ENCODE measurements around the gene BARX2. TPM values are rescaled to one million over a fixed set of nuclear protein-coding genes. Genes with fewer than 3 reads are reported as not detected.

The BARX2 gene
- total RNA-seq, 1 experiment from 2014 or later = 0.12 TPM

- CTCF ChIA-PET = no interaction called here
- no peaks in the 10 kb centered on the region for H3K9me3 ChIP-seq (ENCODE audit: control insufficient read depth in 1 of 2, insufficient read depth in 1 of 2, low read depth in 1 of 2, low read length in 2 of 2)
- no peaks in the 10 kb centered on the region for H4K20me1 ChIP-seq (ENCODE audit: insufficient read depth)
- DNase-seq (ENCODE audit: low read depth, low spot score) (no peak), ATAC-seq (no peak)
- peaks cover 5% of the 10 kb centered on the region; the same call in 1 of the 2 replicates for H3K27me3 ChIP-seq (ENCODE audit: insufficient read depth, low read length)
- no peak overlapping the region for H3K9ac ChIP-seq (ENCODE audit: low read length)
- no peaks in the 10 kb centered on the region for H3K9me2 ChIP-seq (ENCODE audit: insufficient read depth)
- RAD21 ChIA-PET (ENCODE audit: low non-redundant PET in 1 of 2, low total read pairs in 2 of 2, uncharacterized antibody in 2 of 2, unreplicated experiment in 2 of 2) = no interaction called here
- TF ChIP-seq YY1 (IDR thresholded peaks at IDR 0.05; ENCODE audit: extremely low read depth, insufficient replicate concordance, low read depth, low read length) = no peak
- TF ChIP-seq JUND (IDR thresholded peaks at IDR 0.05) = no peak
- no peak for TF ChIP-seq ZNF274 (IDR thresholded peaks at IDR 0.05; ENCODE audit: low read depth, low read length)
- TF ChIP-seq CBX3 (IDR thresholded peaks at IDR 0.05; ENCODE audit: low read depth) = no peak
- TF ChIP-seq POLR2A (IDR thresholded peaks at IDR 0.05; ENCODE audit: borderline replicate concordance, extremely low read depth, insufficient read depth, insufficient read length) = no peak
- TF ChIP-seq ATF3 (IDR thresholded peaks at IDR 0.05) = no peak
- no peak for TF ChIP-seq SRF (IDR thresholded peaks at IDR 0.05; ENCODE audit: low read depth)
- TF ChIP-seq, protein P1, sequence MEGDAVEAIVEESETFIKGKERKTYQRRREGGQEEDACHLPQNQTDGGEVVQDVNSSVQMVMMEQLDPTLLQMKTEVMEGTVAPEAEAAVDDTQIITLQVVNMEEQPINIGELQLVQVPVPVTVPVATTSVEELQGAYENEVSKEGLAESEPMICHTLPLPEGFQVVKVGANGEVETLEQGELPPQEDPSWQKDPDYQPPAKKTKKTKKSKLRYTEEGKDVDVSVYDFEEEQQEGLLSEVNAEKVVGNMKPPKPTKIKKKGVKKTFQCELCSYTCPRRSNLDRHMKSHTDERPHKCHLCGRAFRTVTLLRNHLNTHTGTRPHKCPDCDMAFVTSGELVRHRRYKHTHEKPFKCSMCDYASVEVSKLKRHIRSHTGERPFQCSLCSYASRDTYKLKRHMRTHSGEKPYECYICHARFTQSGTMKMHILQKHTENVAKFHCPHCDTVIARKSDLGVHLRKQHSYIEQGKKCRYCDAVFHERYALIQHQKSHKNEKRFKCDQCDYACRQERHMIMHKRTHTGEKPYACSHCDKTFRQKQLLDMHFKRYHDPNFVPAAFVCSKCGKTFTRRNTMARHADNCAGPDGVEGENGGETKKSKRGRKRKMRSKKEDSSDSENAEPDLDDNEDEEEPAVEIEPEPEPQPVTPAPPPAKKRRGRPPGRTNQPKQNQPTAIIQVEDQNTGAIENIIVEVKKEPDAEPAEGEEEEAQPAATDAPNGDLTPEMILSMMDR (IDR thresholded peaks at IDR 0.05 in 2 of 3, conservative IDR thresholded peaks at IDR 0.05 in 1 of 3; ENCODE audit: borderline replicate concordance in 1 of 3, insufficient read depth in 1 of 3, low read depth in 2 of 3, low read length in 2 of 3) = no peak
- TF ChIP-seq, protein P2, sequence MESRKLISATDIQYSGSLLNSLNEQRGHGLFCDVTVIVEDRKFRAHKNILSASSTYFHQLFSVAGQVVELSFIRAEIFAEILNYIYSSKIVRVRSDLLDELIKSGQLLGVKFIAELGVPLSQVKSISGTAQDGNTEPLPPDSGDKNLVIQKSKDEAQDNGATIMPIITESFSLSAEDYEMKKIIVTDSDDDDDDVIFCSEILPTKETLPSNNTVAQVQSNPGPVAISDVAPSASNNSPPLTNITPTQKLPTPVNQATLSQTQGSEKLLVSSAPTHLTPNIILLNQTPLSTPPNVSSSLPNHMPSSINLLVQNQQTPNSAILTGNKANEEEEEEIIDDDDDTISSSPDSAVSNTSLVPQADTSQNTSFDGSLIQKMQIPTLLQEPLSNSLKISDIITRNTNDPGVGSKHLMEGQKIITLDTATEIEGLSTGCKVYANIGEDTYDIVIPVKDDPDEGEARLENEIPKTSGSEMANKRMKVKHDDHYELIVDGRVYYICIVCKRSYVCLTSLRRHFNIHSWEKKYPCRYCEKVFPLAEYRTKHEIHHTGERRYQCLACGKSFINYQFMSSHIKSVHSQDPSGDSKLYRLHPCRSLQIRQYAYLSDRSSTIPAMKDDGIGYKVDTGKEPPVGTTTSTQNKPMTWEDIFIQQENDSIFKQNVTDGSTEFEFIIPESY (IDR thresholded peaks at IDR 0.05; ENCODE audit: extremely low read depth, insufficient replicate concordance, low read length) = no peak
- H2AFZ ChIP-seq (ENCODE audit: low read depth, low read length, poor library complexity, severe bottlenecking) = no peak overlapping the region
- intact Hi-C loops (cut with micrococcal nuclease) = no loop called here
- no peaks in the 10 kb centered on the region for H3K4me1 ChIP-seq (ENCODE audit: control insufficient read depth in 1 of 2, insufficient read depth in 2 of 2, low read length in 2 of 2)
- POLR2A ChIA-PET = no interaction called here
- H3K36me3 ChIP-seq (ENCODE audit: control insufficient read depth in 1 of 2, insufficient read depth in 2 of 2, low read length in 2 of 2) = no peaks in the 10 kb centered on the region
- H3K79me2 ChIP-seq (ENCODE audit: insufficient read depth, low read length) = no peaks in the 10 kb centered on the region
- H3K4me3 ChIP-seq (replicated peaks in 1 of 2; ENCODE audit: low read depth in 1 of 2, low read length in 2 of 2) = no peak overlapping the region
- no peak overlapping the region for H3K27ac ChIP-seq (ENCODE audit: low read depth, low read length)
- H3K4me2 ChIP-seq (ENCODE audit: low read length) = no peak overlapping the region
- no TSS peak for BruUV-seq (replicated peaks)
Observed at GRCh38 chr11:129391360-129391759, 15.7 kb downstream of the BARX2 start.
